ENCODE measurements around the gene SLC35F3.

Gene SLC35F3

DNA sequence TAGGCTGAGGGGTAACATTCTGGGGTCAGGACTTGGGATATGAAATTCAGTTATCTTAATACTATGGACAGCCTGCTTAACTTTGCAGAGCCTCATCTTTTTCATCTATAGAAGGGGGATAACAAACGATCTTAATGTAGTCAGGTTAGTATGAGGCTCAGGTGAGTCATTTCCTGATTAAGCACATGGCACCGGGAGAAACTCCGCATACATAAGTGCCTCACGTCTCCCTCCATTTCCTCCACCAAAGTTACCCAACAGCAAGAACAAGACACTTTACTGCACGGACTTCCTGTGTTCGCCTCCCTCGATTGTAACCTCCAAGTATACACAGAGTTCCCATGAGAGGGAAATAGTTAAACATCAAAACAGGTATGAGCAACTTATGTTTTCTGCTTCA, 356.1 kb downstream of the SLC35F3 start:
- H3K36me3 ChIP-seq (ENCODE audit: low read length): no peaks in the 10 kb centered on the region
- no peaks in the 10 kb centered on the region for H3K9me2 ChIP-seq (replicated peaks; ENCODE audit: insufficient read depth, low read length)
- TF ChIP-seq EZH2phosphoT487 (conservative IDR thresholded peaks at IDR 0.05; ENCODE audit: low read length) (no peak), CTCF (IDR thresholded peaks at IDR 0.05; ENCODE audit: insufficient read depth, low read length, poor library complexity, severe bottlenecking) (no peak)
- no peaks in the 10 kb centered on the region for H3K79me2 ChIP-seq (ENCODE audit: insufficient read depth, low read length)
- H3K9ac ChIP-seq (ENCODE audit: low read length): no peak overlapping the region
- H4K20me1 ChIP-seq (ENCODE audit: low read depth, low read length): no peaks in the 10 kb centered on the region
- H3K9me3 ChIP-seq (ENCODE audit: insufficient read depth, low read length): no peaks in the 10 kb centered on the region
- H3F3A ChIP-seq (ENCODE audit: insufficient read depth): no peaks in the 10 kb centered on the region
- H3K4me2 ChIP-seq (ENCODE audit: low read depth, low read length, poor library complexity, severe bottlenecking): no peak overlapping the region
- H2AFZ ChIP-seq (ENCODE audit: low read depth, low read length, severe bottlenecking): no peak overlapping the region
- H3K27ac ChIP-seq (ENCODE audit: low read depth, low read length): no peak overlapping the region
- no peak overlapping the region for H3K4me3 ChIP-seq (ENCODE audit: insufficient read depth, low read length, poor library complexity, severe bottlenecking)
- H3K27me3 ChIP-seq (ENCODE audit: low read length): no peaks in the 10 kb centered on the region

- H4K20me1 ChIP-seq (ENCODE audit: low read depth, low read length): no peaks in the 10 kb centered on the region
- no peaks in the 10 kb centered on the region for H3K9me3 ChIP-seq (ENCODE audit: insufficient read depth, low read length)
- H3K4me2 ChIP-seq (ENCODE audit: low read depth, low read length, poor library complexity, severe bottlenecking): no peak overlapping the region
- H3K4me3 ChIP-seq (ENCODE audit: insufficient read depth, low read length, poor library complexity, severe bottlenecking): no peak overlapping the region
- TF ChIP-seq EZH2phosphoT487 (conservative IDR thresholded peaks at IDR 0.05; ENCODE audit: low read length): no peak
- TF ChIP-seq CTCF (IDR thresholded peaks at IDR 0.05; ENCODE audit: insufficient read depth, low read length, poor library complexity, severe bottlenecking): no peak
- no peak overlapping the region for H3K9ac ChIP-seq (ENCODE audit: low read length)
- no peaks in the 10 kb centered on the region for H3K9me2 ChIP-seq (replicated peaks; ENCODE audit: insufficient read depth, low read length)
- no peaks in the 10 kb centered on the region for H3K36me3 ChIP-seq (ENCODE audit: low read length)
- no peak overlapping the region for H3K27ac ChIP-seq (ENCODE audit: low read depth, low read length)
- H3K79me2 ChIP-seq (ENCODE audit: insufficient read depth, low read length): no peaks in the 10 kb centered on the region
- no peaks in the 10 kb centered on the region for H3F3A ChIP-seq (ENCODE audit: insufficient read depth)
- no peaks in the 10 kb centered on the region for H3K27me3 ChIP-seq (ENCODE audit: low read length)
- H2AFZ ChIP-seq (ENCODE audit: low read depth, low read length, severe bottlenecking): no peak overlapping the region
These were observed 357.1 kb downstream of the SLC35F3 start for GRCh38 chr1:234261545-234261944.

DNA sequence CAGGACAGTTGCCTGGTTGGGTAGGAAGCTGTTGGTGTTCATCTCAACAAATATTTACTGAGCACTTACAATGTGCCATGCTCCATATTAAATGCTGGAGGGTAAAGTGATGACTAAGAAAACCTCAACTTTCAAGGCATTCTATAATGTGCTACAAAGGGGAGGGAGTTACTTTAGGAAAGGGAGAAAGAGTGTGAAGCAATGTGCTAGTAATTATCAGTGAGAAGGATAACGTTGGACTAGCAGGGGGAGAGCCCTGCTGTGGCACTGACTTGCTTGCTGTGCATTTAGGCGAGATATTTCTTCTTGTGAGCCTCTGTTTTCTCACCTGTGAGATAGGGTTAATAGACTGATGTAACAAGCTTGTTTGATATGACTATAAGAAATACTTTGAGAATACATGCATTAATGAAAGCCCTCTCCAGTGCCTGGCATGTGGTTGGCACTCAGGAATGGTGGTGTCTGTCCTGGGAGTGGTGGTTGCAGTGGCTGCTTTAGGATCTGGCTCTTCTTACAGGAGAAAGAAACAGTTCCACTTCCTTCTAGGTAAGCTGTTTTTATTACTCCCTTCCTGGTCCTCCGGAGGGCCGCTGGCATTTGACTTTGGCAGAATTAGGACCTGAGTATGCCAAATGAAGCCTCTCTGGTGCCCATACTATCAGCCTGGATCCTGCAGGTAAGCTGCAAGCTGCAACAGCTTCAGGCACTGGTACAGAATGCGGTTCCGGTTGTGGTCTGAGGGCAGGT, 357.7 kb downstream of the SLC35F3 start:
- Histone ChIP-seq H3K79me2 (ENCODE audit: insufficient read depth, low read length) (no peaks in the 10 kb centered on the region), H3K9me3 (ENCODE audit: insufficient read depth, low read length) (no peaks in the 10 kb centered on the region), H3K4me2 (ENCODE audit: low read depth, low read length, poor library complexity, severe bottlenecking) (no peak overlapping the region), H3K9me2 (replicated peaks; ENCODE audit: insufficient read depth, low read length) (no peaks in the 10 kb centered on the region), H3K36me3 (ENCODE audit: low read length) (no peaks in the 10 kb centered on the region), H3K9ac (ENCODE audit: low read length) (no peak overlapping the region), H3K27ac (ENCODE audit: low read depth, low read length) (no peak overlapping the region), H3K4me3 (ENCODE audit: insufficient read depth, low read length, poor library complexity, severe bottlenecking) (no peak overlapping the region), H4K20me1 (ENCODE audit: low read depth, low read length) (no peaks in the 10 kb centered on the region), H3F3A (ENCODE audit: insufficient read depth) (no peaks in the 10 kb centered on the region), H3K27me3 (ENCODE audit: low read length) (no peaks in the 10 kb centered on the region), H2AFZ (ENCODE audit: low read depth, low read length, severe bottlenecking) (no peak overlapping the region)
- TF ChIP-seq CTCF (IDR thresholded peaks at IDR 0.05; ENCODE audit: insufficient read depth, low read length, poor library complexity, severe bottlenecking): no peak
- TF ChIP-seq EZH2phosphoT487 (conservative IDR thresholded peaks at IDR 0.05; ENCODE audit: low read length): no peak
